Epithelial cell of proximal tubule (primary cell): ENCODE data around the gene TRAFD1. TPM values are rescaled to one million over a fixed set of nuclear protein-coding genes. Genes with fewer than 3 reads are reported as not detected.

ENCODE experiments used
- DNase-seq: peaks from one replicate; pipeline ENCODE4 v3.0.0-alpha.2; 2011; ENCODE audit warnings: low read depth
- H3K4me3 ChIP-seq: 2 replicates; pipeline ENCODE4 v1.5.1; 2011; ENCODE audit warnings: low read depth, mild to moderate bottlenecking, low read length
- CTCF ChIP-seq: conservative IDR thresholded peaks from 2 replicates; pipeline ENCODE4 v1.5.1; 2012; ENCODE audit warnings: low read depth, mild to moderate bottlenecking, low read length
- total RNA-seq: library from RNA; depleted of rRNA; stranded (reverse); fragments of >200 nt; gene quantifications from 2 replicates; pipeline ENCODE4 v1.2.3, GENCODE V29; 2015

TRAFD1 gene
- total RNA-seq, 1 donor from 2014 or later = 19.0 TPM

- H3K4me3 ChIP-seq = no peak overlapping the region
- no peak for TF ChIP-seq CTCF
- DNase-seq = no peak
Observed at GRCh38 chr12:112166051-112167015, 41.0 kb downstream of the TRAFD1 start.

GRCh38 chr12:112167031-112167461 is 41.7 kb downstream of the TRAFD1 start:
- TF ChIP-seq CTCF = no peak
- DNase-seq = no peak
- no peak overlapping the region for H3K4me3 ChIP-seq

GRCh38 chr12:112167718-112168525 is 42.6 kb downstream of the TRAFD1 start:
- H3K4me3 ChIP-seq = no peak overlapping the region
- no peak for DNase-seq
- no peak for TF ChIP-seq CTCF

GRCh38 chr12:112168561-112168971 is 43.2 kb downstream of the TRAFD1 start:
- TF ChIP-seq CTCF = no peak
- DNase-seq = no peak
- H3K4me3 ChIP-seq = no peak overlapping the region

GRCh38 chr12:112169161-112169872 is 44.0 kb downstream of the TRAFD1 start:
- no peak overlapping the region for H3K4me3 ChIP-seq
- no peak for TF ChIP-seq CTCF
- no peak for DNase-seq

- no peak for TF ChIP-seq CTCF
- no peak for DNase-seq
- H3K4me3 ChIP-seq = no peak overlapping the region
Observed at GRCh38 chr12:112169966-112170365, 44.6 kb downstream of the TRAFD1 start.
